Mesendoderm (in vitro differentiated cells): ENCODE data around the gene ZNF791.
"Not testable (repeated sequence)": the region's sequence is repeated elsewhere in the genome, so short reads cannot be mapped to it uniquely, and the experiment has no call there.

Source experiments
- DNase-seq: peaks from one replicate; pipeline ENCODE4 v3.0.0; 2013
- H2AK5ac ChIP-seq: 2 replicates; pipeline ENCODE4 v1.6.1; 2013; ENCODE audit warnings: low read length, inconsistent platforms
- H2BK120ac ChIP-seq: 2 replicates; pipeline ENCODE4 v1.6.1; 2013; ENCODE audit warnings: low read depth, mild to moderate bottlenecking, low read length, moderate library complexity, mixed read lengths
- H2BK15ac ChIP-seq: replicated peaks from 2 replicates; pipeline ENCODE4 v1.6.1; 2013; ENCODE audit warnings: low read depth, mild to moderate bottlenecking, moderate library complexity
- H2BK5ac ChIP-seq: 2 replicates; pipeline ENCODE4 v1.6.1; 2013; ENCODE audit warnings: low read length, inconsistent platforms
- H3K18ac ChIP-seq: 2 replicates; pipeline ENCODE4 v1.6.1; 2013; ENCODE audit warnings: mild to moderate bottlenecking, low read length, mixed read lengths
- H3K23ac ChIP-seq: one replicate; pipeline ENCODE4 v1.6.1; 2013; ENCODE audit warnings: low read length
- H3K27ac ChIP-seq: 2 replicates; pipeline ENCODE4 v1.5.1; 2013; ENCODE audit warnings: low read depth, mild to moderate bottlenecking, inconsistent platforms, low read length, moderate library complexity
- H3K27me3 ChIP-seq: 2 replicates; pipeline ENCODE4 v1.6.1; 2013; ENCODE audit warnings: low read length, control low read depth, mild to moderate bottlenecking, inconsistent platforms; ENCODE audit not compliant: insufficient read depth, poor library complexity
- H3K36me3 ChIP-seq: 2 replicates; pipeline ENCODE4 v1.6.1; 2013; ENCODE audit warnings: low read length, inconsistent platforms; ENCODE audit not compliant: control insufficient read depth, insufficient read depth
- H3K4ac ChIP-seq: one replicate; pipeline ENCODE4 v1.6.1; 2013; ENCODE audit warnings: low read depth, mild to moderate bottlenecking, low read length, moderate library complexity
- H3K4me1 ChIP-seq: 2 replicates; pipeline ENCODE4 v1.6.1; 2013; ENCODE audit warnings: low read depth, low read length, inconsistent platforms; ENCODE audit not compliant: control insufficient read depth
- H3K4me2 ChIP-seq: 2 replicates; pipeline ENCODE4 v1.6.1; 2013; ENCODE audit warnings: low read length
- H3K4me3 ChIP-seq: 2 replicates; pipeline ENCODE4 v1.5.1; 2013; ENCODE audit warnings: mild to moderate bottlenecking, low read length
- H3K56ac ChIP-seq: one replicate; pipeline ENCODE4 v1.6.1; 2013; ENCODE audit warnings: low read length
- H3K79me1 ChIP-seq: 2 replicates; pipeline ENCODE4 v1.6.1; 2013; ENCODE audit warnings: low read length, inconsistent platforms
- H3K79me2 ChIP-seq: 2 replicates; pipeline ENCODE4 v1.6.1; 2013; ENCODE audit warnings: mild to moderate bottlenecking, low read length; ENCODE audit not compliant: control insufficient read depth, insufficient read depth
- H3K9ac ChIP-seq: 2 replicates; pipeline ENCODE4 v1.6.1; 2013; ENCODE audit warnings: low read length, inconsistent platforms
- H4K5ac ChIP-seq: one replicate; pipeline ENCODE4 v1.6.1; 2013; ENCODE audit warnings: low read length
- H4K8ac ChIP-seq: one replicate; pipeline ENCODE4 v1.6.1; 2013; ENCODE audit warnings: low read depth, mild to moderate bottlenecking, control low read depth, low read length, moderate library complexity
- WGBS: extraction: QIAGEN DNeasy Blood & Tissue Kit; methylation state at CpG from one replicate; pipeline ENCODE4 v1.1.7; 2013; ENCODE audit warnings: low lambda C conversion rate, missing lambda C conversion rate; ENCODE audit not compliant: insufficient coverage; ENCODE audit errors: extremely low coverage; 5-methylcytosine and 5-hydroxymethylcytosine counted together

ZNF791 gene

DNA sequence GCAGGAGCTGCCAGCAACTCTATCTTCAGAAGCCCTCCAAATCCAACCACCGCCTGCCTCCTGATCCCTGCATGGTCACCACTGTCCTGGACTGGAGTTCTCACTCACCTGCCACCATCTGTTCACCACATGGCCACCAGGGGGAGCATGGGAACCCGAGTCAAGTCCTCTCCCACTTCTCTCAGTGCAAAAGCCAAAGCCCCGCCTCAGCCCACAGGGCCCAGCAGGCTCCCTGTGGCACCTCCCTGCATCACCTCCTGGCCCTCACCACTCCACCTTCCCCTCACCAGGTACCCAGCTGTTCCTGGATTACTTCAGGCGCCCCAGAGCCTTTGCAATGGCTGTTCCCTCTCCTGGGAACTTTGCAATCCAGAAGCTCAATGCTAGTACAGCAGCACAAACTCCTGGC, 65.7 kb downstream of the ZNF791 start:
- H2BK120ac ChIP-seq, result no peak overlapping the region
- no peak overlapping the region for H3K27ac ChIP-seq
- no peak overlapping the region for H4K5ac ChIP-seq
- no peak overlapping the region for H2BK15ac ChIP-seq
- no peak overlapping the region for H3K4me2 ChIP-seq
- H4K8ac ChIP-seq, result no peak overlapping the region
- H3K79me2 ChIP-seq, result peaks cover 5% of the 10 kb centered on the region
- H3K4me3 ChIP-seq, result no peak overlapping the region
- no peak overlapping the region for H3K18ac ChIP-seq
- peak; percentile 93 for DNase-seq
- no peaks in the 10 kb centered on the region for H3K4me1 ChIP-seq
- peaks cover 5% of the 10 kb centered on the region for H3K79me1 ChIP-seq
- H3K27me3 ChIP-seq, result no peaks in the 10 kb centered on the region
- H2BK5ac ChIP-seq, result no peak overlapping the region
- no peak overlapping the region for H2AK5ac ChIP-seq
- no peak overlapping the region for H3K4ac ChIP-seq
- H3K9ac ChIP-seq, result no peak overlapping the region
- no CpG with 5 or more reads among the region's 4 CpGs for WGBS
- H3K36me3 ChIP-seq, result peaks cover 14% of the 10 kb centered on the region
- H3K56ac ChIP-seq, result no peak overlapping the region
- H3K23ac ChIP-seq, result no peak overlapping the region

DNA sequence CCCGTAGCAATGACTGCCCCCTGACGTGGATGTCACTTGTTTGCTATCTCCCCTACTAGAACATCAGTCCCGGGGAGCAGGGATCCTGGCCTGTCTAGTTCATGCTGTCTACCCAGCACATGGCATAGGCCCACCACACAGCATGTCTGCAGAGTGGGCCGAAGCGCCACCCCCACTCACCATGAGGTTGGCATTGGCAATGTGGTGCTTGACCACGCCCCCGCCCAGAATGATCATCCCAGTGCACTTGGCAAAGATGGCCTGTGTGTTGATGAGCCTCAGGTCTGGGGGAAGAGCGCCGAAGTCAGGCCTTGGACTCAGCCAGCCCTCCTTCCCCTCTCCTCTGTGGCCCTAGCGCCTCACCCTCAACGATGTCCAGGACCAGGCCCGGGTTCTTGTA, 66.2 kb downstream of the ZNF791 start:
- Histone ChIP-seq H2AK5ac (no peak overlapping the region), H3K9ac (no peak overlapping the region), H3K4me1 (no peaks in the 10 kb centered on the region), H2BK120ac (no peak overlapping the region), H3K23ac (no peak overlapping the region), H4K5ac (no peak overlapping the region), H3K4me3 (no peak overlapping the region), H2BK5ac (no peak overlapping the region), H3K56ac (no peak overlapping the region), H3K27me3 (no peaks in the 10 kb centered on the region), H3K79me1 (peaks cover 5% of the 10 kb centered on the region), H3K27ac (no peak overlapping the region), H3K4me2 (no peak overlapping the region), H4K8ac (no peak overlapping the region), H2BK15ac (no peak overlapping the region), H3K36me3 (peaks cover 14% of the 10 kb centered on the region), H3K4ac (no peak overlapping the region), H3K79me2 (peaks cover 5% of the 10 kb centered on the region), H3K18ac (no peak overlapping the region)
- WGBS, result no CpG with 5 or more reads among the region's 12 CpGs
- no peak for DNase-seq

DNA sequence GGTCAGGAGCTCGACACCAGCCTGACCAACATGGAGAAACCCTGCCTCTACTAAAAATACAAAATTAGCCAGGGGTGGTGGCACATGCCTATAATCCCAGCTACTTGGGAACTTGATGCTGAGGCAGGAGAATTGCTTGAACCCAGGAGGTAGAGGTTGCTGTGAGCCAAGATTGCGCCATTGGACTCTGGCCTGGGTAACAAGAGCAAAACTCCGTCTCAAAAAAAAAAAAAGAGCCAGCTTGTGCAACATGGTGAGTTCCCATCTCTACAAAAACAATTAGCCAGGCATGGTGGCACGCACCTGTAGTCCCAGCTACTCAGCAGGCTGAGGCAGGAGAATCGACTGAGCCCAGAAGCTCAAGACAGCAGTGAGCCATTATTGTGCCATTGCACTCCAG, 67.3 kb downstream of the ZNF791 start:
- H2BK120ac ChIP-seq, H3K56ac ChIP-seq, H2BK15ac ChIP-seq, H3K27ac ChIP-seq, H4K5ac ChIP-seq, H3K79me1 ChIP-seq, H4K8ac ChIP-seq, H3K9ac ChIP-seq, H3K4me3 ChIP-seq, H3K4me1 ChIP-seq, DNase-seq, H3K23ac ChIP-seq, H3K27me3 ChIP-seq, H3K79me2 ChIP-seq, H2AK5ac ChIP-seq, H2BK5ac ChIP-seq, H3K4ac ChIP-seq, H3K18ac ChIP-seq, H3K4me2 ChIP-seq: not testable (repeated sequence)
- no CpG with 5 or more reads among the region's 5 CpGs for WGBS
- H3K36me3 ChIP-seq, result peaks cover 14% of the 10 kb centered on the region

DNA sequence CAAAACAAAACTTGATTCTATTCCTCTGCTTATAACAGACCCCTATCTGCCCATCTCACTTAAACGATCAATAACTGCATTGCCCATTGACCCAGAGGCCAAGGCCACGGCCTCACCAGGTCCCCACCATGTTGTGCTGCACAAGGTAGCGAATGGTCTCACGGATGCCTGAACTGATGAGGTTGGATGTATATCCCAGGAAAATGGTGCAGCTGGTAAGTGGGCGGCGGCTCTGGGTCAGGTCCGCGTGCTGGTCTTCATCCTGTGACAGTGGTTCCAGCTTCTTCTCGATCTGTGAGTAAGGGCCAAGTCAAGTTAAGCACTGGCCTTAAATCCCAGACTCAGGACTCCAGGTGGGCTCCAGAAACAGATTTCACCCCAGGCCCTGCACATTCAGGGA, 69.3 kb downstream of the ZNF791 start:
- H3K36me3 ChIP-seq, result peaks cover 14% of the 10 kb centered on the region
- H3K4me2 ChIP-seq, result no peak overlapping the region
- peaks cover 5% of the 10 kb centered on the region for H3K79me2 ChIP-seq
- H2BK15ac ChIP-seq, result no peak overlapping the region
- no peak overlapping the region for H4K8ac ChIP-seq
- H3K4ac ChIP-seq, result no peak overlapping the region
- H2BK120ac ChIP-seq, result no peak overlapping the region
- H3K23ac ChIP-seq, result no peak overlapping the region
- WGBS, result no CpG with 5 or more reads among the region's 9 CpGs
- no peak overlapping the region for H3K4me3 ChIP-seq
- no peaks in the 10 kb centered on the region for H3K27me3 ChIP-seq
- H3K27ac ChIP-seq, result no peak overlapping the region
- H3K56ac ChIP-seq, result no peak overlapping the region
- no peak overlapping the region for H3K9ac ChIP-seq
- no peak overlapping the region for H4K5ac ChIP-seq
- H3K4me1 ChIP-seq, result no peaks in the 10 kb centered on the region
- no peak overlapping the region for H2AK5ac ChIP-seq
- DNase-seq, result no peak
- H3K18ac ChIP-seq, result no peak overlapping the region
- peaks cover 5% of the 10 kb centered on the region for H3K79me1 ChIP-seq
- H2BK5ac ChIP-seq, result no peak overlapping the region

DNA sequence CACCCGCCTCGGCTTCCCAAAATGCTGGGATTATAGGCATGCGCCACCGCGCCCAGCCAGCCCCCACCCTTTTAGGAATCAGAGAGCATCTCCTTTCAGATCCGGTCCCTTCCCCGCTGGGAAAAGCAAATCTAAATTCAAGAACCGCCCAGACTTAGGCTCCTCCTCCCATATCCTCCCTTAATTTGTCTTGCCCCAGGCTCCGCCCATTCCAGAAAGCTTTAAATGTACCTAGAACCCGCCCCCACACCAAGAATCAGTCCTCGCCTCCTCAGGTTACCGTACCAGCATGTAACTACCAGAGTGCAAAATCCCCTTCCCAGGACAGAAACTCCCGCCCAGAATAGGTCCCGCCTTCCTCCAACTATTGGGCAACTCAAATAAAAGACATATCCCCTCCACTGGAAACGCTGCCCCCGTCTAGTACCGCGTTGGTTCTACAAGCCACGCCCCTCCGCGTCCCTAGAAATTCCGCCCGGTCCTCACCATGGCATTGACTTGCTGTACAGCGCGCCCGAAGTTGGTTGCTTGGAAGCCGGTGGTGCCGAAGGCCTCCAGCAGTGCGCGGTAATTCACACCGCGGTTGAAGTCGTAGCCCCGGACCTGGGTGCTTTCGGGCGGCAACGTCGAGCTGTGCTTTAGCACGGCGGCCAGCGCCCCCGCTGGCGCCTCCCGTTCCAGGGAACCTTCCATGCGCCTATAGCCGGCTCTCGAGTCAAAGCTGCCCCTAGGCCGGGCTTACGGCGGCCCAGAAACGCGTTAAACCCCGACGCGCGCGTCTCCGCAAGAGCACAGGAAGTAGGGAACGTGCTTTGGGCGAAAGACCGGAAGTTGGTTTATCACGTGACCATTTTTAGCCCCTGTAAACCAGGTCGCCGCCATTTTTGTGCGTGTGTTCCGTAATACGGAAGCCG, 70.6 kb downstream of the ZNF791 start, which contains the start of gene DHPS:
DHPS (minus strand) TSS at position 807 of the 914 bp plus-strand sequence; CDS start at position 693, 114 bp downstream.
- Histone ChIP-seq H3K4me3 (peak within 1 kb of the TSS; percentile 97), H3K23ac (peak within 1 kb of the TSS; percentile 94), H3K56ac (peak within 1 kb of the TSS; percentile 99), H3K4ac (peak within 1 kb of the TSS; percentile 87), H3K4me2 (peak within 1 kb of the TSS; percentile 42), H4K5ac (no peak within 1 kb of the TSS), H2AK5ac (no peak within 1 kb of the TSS), H2BK15ac (no peak within 1 kb of the TSS), H3K9ac (peak within 1 kb of the TSS; percentile 99), H4K8ac (no peak within 1 kb of the TSS), H2BK120ac (no peak within 1 kb of the TSS), H3K36me3 (peaks cover 6% of the 10 kb centered on the region), H3K79me1 (peaks cover 5% of the 10 kb centered on the region), H3K4me1 (no peaks in the 10 kb centered on the region), H3K79me2 (peaks cover 5% of the 10 kb centered on the region), H3K27ac (peak within 1 kb of the TSS; percentile 97), H2BK5ac (peak within 1 kb of the TSS; percentile 69), H3K27me3 (no peaks in the 10 kb centered on the region), H3K18ac (peak within 1 kb of the TSS; percentile 81)
- WGBS, result no CpG with 5 or more reads among the region's 68 CpGs
- peak; percentile 100 for DNase-seq
